ENCODE measurements around the gene PTPRF. TPM values are rescaled to one million over a fixed set of nuclear protein-coding genes. Genes with fewer than 3 reads are reported as not detected.
"Not testable (repeated sequence)": the region's sequence is repeated elsewhere in the genome, so short reads cannot be mapped to it uniquely, and the experiment has no call there.

Gene PTPRF
- polyA plus RNA-seq, 1 experiment: 68.3 TPM

DNA sequence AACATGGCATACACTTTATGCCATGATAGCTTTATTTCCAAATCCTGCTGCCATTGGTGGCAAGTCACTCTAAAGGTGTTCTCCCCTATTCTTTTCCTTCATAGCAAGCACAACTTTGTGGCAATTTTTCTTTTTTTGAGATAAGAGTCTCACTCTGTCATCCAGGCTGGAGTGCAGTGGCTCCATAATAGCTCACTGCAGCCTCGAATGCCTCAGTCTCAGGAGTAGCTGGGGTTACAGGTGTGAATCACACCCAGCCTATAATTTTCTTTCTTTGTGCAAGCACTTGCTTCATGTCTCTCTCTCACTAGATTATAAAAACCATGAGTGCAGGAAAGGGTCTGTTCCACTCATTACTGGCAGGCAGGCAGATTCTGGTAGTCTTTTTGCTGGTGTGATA is 113.9 kb downstream of the PTPRF start:
- ChIA-PET POLR2A (no interaction called here), CTCF (interaction anchor here (3.0 kb wide), 1 partner anchor 90 kb away, joined by 11 read pairs; no protein-coding TSS in a partner anchor)
- no peak for DNase-seq (ENCODE audit: low read depth, low spot score)
- Histone ChIP-seq H3K27ac (ENCODE audit: low read depth, low read length) (no peak overlapping the region), H3K27me3 (ENCODE audit: control insufficient read depth, insufficient read depth, low read length) (no peaks in the 10 kb centered on the region), H3K4me3 (ENCODE audit: low read depth, low read length) (no peak overlapping the region), H3K9me3 (ENCODE audit: control insufficient read depth, insufficient read depth, low read length) (no peaks in the 10 kb centered on the region)
- TF ChIP-seq, protein P1, sequence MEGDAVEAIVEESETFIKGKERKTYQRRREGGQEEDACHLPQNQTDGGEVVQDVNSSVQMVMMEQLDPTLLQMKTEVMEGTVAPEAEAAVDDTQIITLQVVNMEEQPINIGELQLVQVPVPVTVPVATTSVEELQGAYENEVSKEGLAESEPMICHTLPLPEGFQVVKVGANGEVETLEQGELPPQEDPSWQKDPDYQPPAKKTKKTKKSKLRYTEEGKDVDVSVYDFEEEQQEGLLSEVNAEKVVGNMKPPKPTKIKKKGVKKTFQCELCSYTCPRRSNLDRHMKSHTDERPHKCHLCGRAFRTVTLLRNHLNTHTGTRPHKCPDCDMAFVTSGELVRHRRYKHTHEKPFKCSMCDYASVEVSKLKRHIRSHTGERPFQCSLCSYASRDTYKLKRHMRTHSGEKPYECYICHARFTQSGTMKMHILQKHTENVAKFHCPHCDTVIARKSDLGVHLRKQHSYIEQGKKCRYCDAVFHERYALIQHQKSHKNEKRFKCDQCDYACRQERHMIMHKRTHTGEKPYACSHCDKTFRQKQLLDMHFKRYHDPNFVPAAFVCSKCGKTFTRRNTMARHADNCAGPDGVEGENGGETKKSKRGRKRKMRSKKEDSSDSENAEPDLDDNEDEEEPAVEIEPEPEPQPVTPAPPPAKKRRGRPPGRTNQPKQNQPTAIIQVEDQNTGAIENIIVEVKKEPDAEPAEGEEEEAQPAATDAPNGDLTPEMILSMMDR (IDR thresholded peaks at IDR 0.05; ENCODE audit: low read depth, low read length): no peak

GRCh38 chr1:43645461-43645860 is 114.8 kb downstream of the PTPRF start:
- no peak for DNase-seq (ENCODE audit: low read depth, low spot score)
- TF ChIP-seq, protein P1 (IDR thresholded peaks at IDR 0.05; ENCODE audit: low read depth, low read length): no peak
- Histone ChIP-seq H3K27me3 (ENCODE audit: control insufficient read depth, insufficient read depth, low read length) (no peaks in the 10 kb centered on the region), H3K4me3 (ENCODE audit: low read depth, low read length) (no peak overlapping the region), H3K9me3 (ENCODE audit: control insufficient read depth, insufficient read depth, low read length) (no peaks in the 10 kb centered on the region), H3K27ac (ENCODE audit: low read depth, low read length) (no peak overlapping the region)
- POLR2A ChIA-PET: no interaction called here
- CTCF ChIA-PET: interaction anchor here (3.0 kb wide), 1 partner anchor 91 kb away, joined by 11 read pairs; no protein-coding TSS in a partner anchor

DNA sequence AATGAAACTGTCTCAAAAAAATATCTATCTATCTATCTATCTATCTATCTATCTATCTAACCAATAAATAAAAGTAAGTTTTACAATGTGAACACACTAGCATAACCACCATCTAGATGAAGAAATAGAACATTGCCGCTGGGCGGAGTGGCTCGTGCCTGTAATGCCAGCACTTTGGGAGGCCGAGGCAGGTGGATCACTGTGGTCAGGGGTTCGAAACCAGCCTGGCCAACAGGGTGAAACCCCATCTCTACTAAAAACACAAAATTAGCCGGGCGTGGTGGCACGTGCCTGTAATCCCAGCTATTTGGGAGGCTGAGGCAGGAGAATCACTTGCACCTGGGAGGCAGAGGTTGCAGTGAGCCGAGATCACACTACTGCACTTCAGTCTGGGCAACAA is 116.6 kb downstream of the PTPRF start:
- CTCF ChIA-PET: interaction anchor here (0.7 kb wide), 1 partner anchor 354 kb away, joined by 5 read pairs; no protein-coding TSS in a partner anchor
- H3K27me3 ChIP-seq (ENCODE audit: control insufficient read depth, insufficient read depth, low read length); POLR2A ChIA-PET; H3K9me3 ChIP-seq (ENCODE audit: control insufficient read depth, insufficient read depth, low read length); H3K4me3 ChIP-seq (ENCODE audit: low read depth, low read length); DNase-seq (ENCODE audit: low read depth, low spot score); H3K27ac ChIP-seq (ENCODE audit: low read depth, low read length): not testable (repeated sequence)

- POLR2A ChIA-PET: no interaction called here
- Histone ChIP-seq H3K27me3 (ENCODE audit: control insufficient read depth, insufficient read depth, low read length) (no peaks in the 10 kb centered on the region), H3K9me3 (ENCODE audit: control insufficient read depth, insufficient read depth, low read length) (no peaks in the 10 kb centered on the region), H3K4me3 (ENCODE audit: low read depth, low read length) (no peak overlapping the region), H3K27ac (ENCODE audit: low read depth, low read length) (no peak overlapping the region)
- TF ChIP-seq, protein P1 (IDR thresholded peaks at IDR 0.05; ENCODE audit: low read depth, low read length): no peak
- CTCF ChIA-PET: no interaction called here
- no peak for DNase-seq (ENCODE audit: low read depth, low spot score)
These were observed 117.7 kb downstream of the PTPRF start for GRCh38 chr1:43648221-43648847.

DNA sequence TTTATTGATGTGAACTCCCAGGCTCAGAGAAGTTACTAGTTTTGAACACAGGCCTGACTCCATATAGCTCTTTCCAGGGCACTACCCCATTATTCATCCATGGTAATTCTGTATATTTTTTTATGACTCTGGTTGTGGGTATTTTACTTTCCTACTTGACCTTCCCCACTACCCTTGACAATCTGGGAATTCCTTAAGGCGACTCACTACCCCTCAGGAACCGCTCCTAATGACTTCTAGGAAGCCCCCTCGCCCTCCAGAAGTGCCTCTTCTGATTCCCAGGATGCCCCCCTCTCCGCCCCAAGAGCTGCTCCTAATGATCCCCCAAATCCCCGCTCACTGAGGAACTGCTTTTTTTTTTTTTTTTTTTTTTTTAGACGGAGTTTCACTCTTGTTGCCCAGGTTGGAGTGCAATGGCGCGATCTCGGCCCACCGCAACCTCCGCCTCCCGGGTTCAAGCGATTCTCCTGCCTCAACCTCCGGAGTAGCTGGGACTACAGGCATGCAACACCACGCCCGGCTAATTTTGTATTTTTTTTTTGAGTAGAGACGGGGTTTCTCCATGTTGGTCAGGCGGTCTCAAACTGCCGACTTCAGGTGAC is 118.3 kb downstream of the PTPRF start:
- peak overlapping the region; percentile 74 for H3K4me3 ChIP-seq (ENCODE audit: low read depth, low read length)
- TF ChIP-seq, protein P1 (IDR thresholded peaks at IDR 0.05; ENCODE audit: low read depth, low read length): no peak
- no peaks in the 10 kb centered on the region for H3K27me3 ChIP-seq (ENCODE audit: control insufficient read depth, insufficient read depth, low read length)
- H3K9me3 ChIP-seq (ENCODE audit: control insufficient read depth, insufficient read depth, low read length): no peaks in the 10 kb centered on the region
- ChIA-PET CTCF (interaction anchor here (0.9 to 2.9 kb wide), 4 partner anchors 120 to 422 kb away, joined by 3 to 29 read pairs (median 4); no protein-coding TSS in a partner anchor), POLR2A (interaction anchor here (0.9 to 2.8 kb wide), 21 partner anchors 7 to 326 kb away, joined by 3 to 26 read pairs (median 8); partner anchors contain the start of genes ATP6V0B, HYI and ST3GAL3)
- no peak overlapping the region for H3K27ac ChIP-seq (ENCODE audit: low read depth, low read length)
- no peak for DNase-seq (ENCODE audit: low read depth, low spot score)

Measured in AG04450 (cell line).